Endodermal cell (in vitro differentiated cells): ENCODE data around the gene SLC35F1. TPM values are rescaled to one million over a fixed set of nuclear protein-coding genes. Genes with fewer than 3 reads are reported as not detected.

Experiments used
- DNase-seq: peaks from one replicate; pipeline ENCODE4 v3.0.0-alpha.2; 2017
- H3K27ac ChIP-seq: 2 replicates; pipeline ENCODE4 v1.5.1; 2013; ENCODE audit warnings: mild to moderate bottlenecking, low read depth, low read length, moderate library complexity
- H3K27me3 ChIP-seq: 2 replicates; pipeline ENCODE4 v1.6.1; 2013; ENCODE audit warnings: mild to moderate bottlenecking, low read length, moderate library complexity; ENCODE audit not compliant: insufficient read depth, control insufficient read depth, poor library complexity, severe bottlenecking
- H3K36me3 ChIP-seq: 2 replicates; pipeline ENCODE4 v1.7.0; 2013; ENCODE audit warnings: mild to moderate bottlenecking, low read length, moderate library complexity; ENCODE audit not compliant: control insufficient read depth, insufficient read depth
- H3K4me1 ChIP-seq: one replicate; pipeline ENCODE4 v1.7.0; 2013; ENCODE audit warnings: low read length; ENCODE audit not compliant: control insufficient read depth, insufficient read depth
- H3K4me3 ChIP-seq: 2 replicates; pipeline ENCODE4 v1.5.1; 2013; ENCODE audit warnings: mild to moderate bottlenecking, low read length, moderate library complexity
- H3K9ac ChIP-seq: 2 replicates; pipeline ENCODE4 v1.6.1; 2013; ENCODE audit warnings: mild to moderate bottlenecking, low read length, moderate library complexity; ENCODE audit not compliant: poor library complexity, severe bottlenecking; ENCODE audit errors: extremely low read depth
- H3K9me3 ChIP-seq: 2 replicates; pipeline ENCODE4 v1.6.1; 2013; ENCODE audit warnings: mild to moderate bottlenecking, low read length, moderate library complexity; ENCODE audit not compliant: control insufficient read depth
- H3K27ac Mint-ChIP-seq: 2 replicates; pipeline ENCODE4 v1.8.0; 2020; ENCODE audit warnings: mixed read lengths
- H3K27me3 Mint-ChIP-seq: 2 replicates; pipeline ENCODE4 v1.8.0; 2021; ENCODE audit warnings: mild to moderate bottlenecking, mixed read lengths; ENCODE audit not compliant: insufficient read depth
- H3K36me3 Mint-ChIP-seq: 2 replicates; pipeline ENCODE4 v1.8.0; 2020; ENCODE audit warnings: low read depth, mixed read lengths
- H3K4me1 Mint-ChIP-seq: 2 replicates; pipeline ENCODE4 v1.8.0; 2020; ENCODE audit warnings: mixed read lengths
- H3K4me3 Mint-ChIP-seq: 2 replicates; pipeline ENCODE4 v1.8.0; 2020; ENCODE audit warnings: mild to moderate bottlenecking, moderate library complexity, mixed read lengths
- H3K9me3 Mint-ChIP-seq: 2 replicates; pipeline ENCODE4 v1.8.0; 2020; ENCODE audit warnings: mild to moderate bottlenecking, mixed read lengths
- WGBS, 2 experiments: methylation state at CpG; one replicate each; pipeline versions ENCODE4 v1.1.5 to v1.1.7; 2013; ENCODE audit warnings: missing lambda C conversion rate in 2 of 2, mixed read lengths in 1 of 2; ENCODE audit not compliant: insufficient coverage in 1 of 2, insufficient read length in 1 of 2; 5-methylcytosine and 5-hydroxymethylcytosine counted together
- total RNA-seq, 2 donors: library from RNA; stranded (reverse); fragmentation: NEBNext Ultra II Directional in 1 of 2; extraction: Animal tissue kit (Norgen Biotek cat#: 25700) in 1 of 2; gene quantifications; 2 replicates in 1 of 2; 3 replicates in 1 of 2; pipeline ENCODE4 v1.2.1, GENCODE V29; 2021
- TF ChIP-seq, protein P1 (sequence below): fragments of 200-600 bp; sonication (generic); conservative IDR thresholded peaks from 2 replicates; pipeline ENCODE4 v1.5.0; 2021; ENCODE audit warnings: antibody characterized with exemption, mild to moderate bottlenecking

Gene SLC35F1
- total RNA-seq, 2 donors from 2014 or later, result 6.7 to 12.8 TPM

DNA sequence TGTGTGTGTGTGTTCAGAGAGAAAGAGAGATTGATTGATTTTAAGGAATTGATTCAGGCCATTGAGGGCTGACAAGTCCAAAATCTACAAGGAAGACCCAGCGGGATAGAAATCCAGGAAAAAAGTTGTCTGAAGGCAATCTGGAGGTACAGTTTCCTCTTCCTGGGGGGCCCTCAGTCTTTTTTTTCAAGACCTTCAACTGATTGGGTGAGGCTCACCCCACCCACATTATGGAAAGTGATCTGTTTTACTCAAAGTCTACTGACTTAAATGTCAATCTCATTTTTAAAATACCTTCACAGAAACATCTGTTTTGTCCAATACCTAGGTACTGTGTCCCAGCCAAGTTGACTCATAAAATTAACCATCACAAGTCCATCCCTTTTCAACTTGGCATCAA, 398.0 kb downstream of the SLC35F1 start:
- H3K9me3 Mint-ChIP-seq, result no peaks in the 10 kb centered on the region
- Histone ChIP-seq H3K4me3 (no peak overlapping the region), H3K4me1 (no peaks in the 10 kb centered on the region), H3K36me3 (no peaks in the 10 kb centered on the region), H3K9ac (no peak overlapping the region), H3K27ac (no peak overlapping the region), H3K27me3 (no peaks in the 10 kb centered on the region), H3K9me3 (no peaks in the 10 kb centered on the region)
- no peak overlapping the region for H3K4me3 Mint-ChIP-seq
- H3K36me3 Mint-ChIP-seq, result no peaks in the 10 kb centered on the region
- peaks cover 2% of the 10 kb centered on the region for H3K4me1 Mint-ChIP-seq
- DNase-seq, result no peak
- TF ChIP-seq, protein P1, sequence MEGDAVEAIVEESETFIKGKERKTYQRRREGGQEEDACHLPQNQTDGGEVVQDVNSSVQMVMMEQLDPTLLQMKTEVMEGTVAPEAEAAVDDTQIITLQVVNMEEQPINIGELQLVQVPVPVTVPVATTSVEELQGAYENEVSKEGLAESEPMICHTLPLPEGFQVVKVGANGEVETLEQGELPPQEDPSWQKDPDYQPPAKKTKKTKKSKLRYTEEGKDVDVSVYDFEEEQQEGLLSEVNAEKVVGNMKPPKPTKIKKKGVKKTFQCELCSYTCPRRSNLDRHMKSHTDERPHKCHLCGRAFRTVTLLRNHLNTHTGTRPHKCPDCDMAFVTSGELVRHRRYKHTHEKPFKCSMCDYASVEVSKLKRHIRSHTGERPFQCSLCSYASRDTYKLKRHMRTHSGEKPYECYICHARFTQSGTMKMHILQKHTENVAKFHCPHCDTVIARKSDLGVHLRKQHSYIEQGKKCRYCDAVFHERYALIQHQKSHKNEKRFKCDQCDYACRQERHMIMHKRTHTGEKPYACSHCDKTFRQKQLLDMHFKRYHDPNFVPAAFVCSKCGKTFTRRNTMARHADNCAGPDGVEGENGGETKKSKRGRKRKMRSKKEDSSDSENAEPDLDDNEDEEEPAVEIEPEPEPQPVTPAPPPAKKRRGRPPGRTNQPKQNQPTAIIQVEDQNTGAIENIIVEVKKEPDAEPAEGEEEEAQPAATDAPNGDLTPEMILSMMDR, result no peak
- WGBS, 2 experiments, result 86 to 100% methylated on average over 1 of the region's 1 CpG
- no peak overlapping the region for H3K27ac Mint-ChIP-seq
- H3K27me3 Mint-ChIP-seq, result no peaks in the 10 kb centered on the region

DNA sequence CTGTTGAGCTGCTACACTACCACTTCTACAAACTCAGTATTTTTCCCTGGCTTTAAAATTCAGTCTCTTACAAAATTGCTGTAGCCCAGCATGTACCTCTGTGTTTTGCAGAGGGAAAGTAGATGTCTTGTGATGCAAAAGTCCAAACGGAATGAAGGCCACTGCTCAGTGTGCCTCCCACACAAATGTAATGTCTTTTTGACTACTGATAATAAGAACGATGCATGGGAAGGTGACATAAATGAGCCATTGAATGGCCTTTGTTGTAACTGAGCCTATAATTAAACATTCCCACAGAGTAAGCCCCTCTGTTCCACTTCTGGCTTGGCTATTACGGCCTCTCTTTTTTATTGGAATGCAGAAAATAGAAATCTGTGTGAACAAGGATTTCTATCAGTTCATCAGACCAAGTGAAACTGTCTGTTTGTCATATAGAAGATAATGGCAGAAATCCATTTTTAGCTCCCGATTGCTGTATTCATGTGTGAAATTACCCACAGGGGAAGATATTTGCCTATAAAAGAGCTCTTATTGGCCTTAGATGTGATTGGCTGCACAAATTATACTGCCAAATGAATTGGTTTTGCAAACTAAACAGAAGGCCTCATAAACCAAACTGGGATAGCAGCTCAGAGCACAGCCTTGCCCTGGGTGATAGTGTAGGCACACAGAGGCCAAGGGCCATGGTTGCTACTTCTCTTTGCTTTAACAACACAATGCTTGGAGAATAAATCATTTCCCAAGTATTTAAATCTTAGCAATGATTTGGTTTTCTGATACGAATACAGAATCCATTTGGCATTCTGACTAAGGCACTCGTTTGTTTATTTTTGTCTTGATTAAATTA, 399.6 kb downstream of the SLC35F1 start:
- no peak overlapping the region for H3K4me3 Mint-ChIP-seq
- no peak overlapping the region for H3K27ac Mint-ChIP-seq

DNA sequence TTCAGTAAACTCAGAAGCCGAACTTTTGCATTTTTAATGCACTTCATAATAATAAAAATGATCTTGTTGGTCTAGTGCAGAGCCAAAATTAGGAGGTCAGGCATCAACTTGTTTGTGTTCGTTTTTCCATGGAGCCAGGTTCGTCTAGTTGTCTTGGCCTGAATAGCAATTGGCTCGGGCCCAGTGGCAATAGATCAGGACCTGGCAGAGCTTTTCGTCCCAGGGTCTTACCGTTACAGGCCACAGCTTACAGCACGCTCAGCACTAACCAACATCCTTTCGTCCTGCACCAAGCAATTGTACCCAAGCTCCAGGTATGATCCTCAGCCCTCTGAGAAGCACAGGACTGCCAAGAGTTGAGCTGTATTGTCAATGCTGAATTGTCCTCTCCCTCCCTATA, 400.5 kb downstream of the SLC35F1 start:
- no peaks in the 10 kb centered on the region for H3K27me3 Mint-ChIP-seq
- H3K9me3 ChIP-seq, result no peaks in the 10 kb centered on the region
- no peak overlapping the region for H3K27ac Mint-ChIP-seq
- H3K27ac ChIP-seq, result no peak overlapping the region
- no peaks in the 10 kb centered on the region for H3K36me3 ChIP-seq
- peaks cover 2% of the 10 kb centered on the region for H3K4me1 Mint-ChIP-seq
- no peak overlapping the region for H3K4me3 ChIP-seq
- no peak overlapping the region for H3K9ac ChIP-seq
- no peaks in the 10 kb centered on the region for H3K36me3 Mint-ChIP-seq
- no peaks in the 10 kb centered on the region for H3K9me3 Mint-ChIP-seq
- DNase-seq, result no peak
- no peaks in the 10 kb centered on the region for H3K4me1 ChIP-seq
- H3K4me3 Mint-ChIP-seq, result no peak overlapping the region
- 92 to 98% methylated on average over 4 to 8 of the region's 8 CpGs for WGBS, 2 experiments
- TF ChIP-seq, protein P1, result no peak
- H3K27me3 ChIP-seq, result no peaks in the 10 kb centered on the region

More for the DNA sequence above, 399.6 kb downstream of the SLC35F1 start:
- H3K4me1 ChIP-seq, result no peaks in the 10 kb centered on the region
- H3K36me3 ChIP-seq, result no peaks in the 10 kb centered on the region
- 84 to 90% methylated on average over 6 of the region's 6 CpGs for WGBS, 2 experiments
- H3K9me3 Mint-ChIP-seq, result no peaks in the 10 kb centered on the region
- no peak for DNase-seq
- H3K27me3 ChIP-seq, result no peaks in the 10 kb centered on the region
- H3K4me3 ChIP-seq, result no peak overlapping the region
- no peak overlapping the region for H3K27ac ChIP-seq
- H3K36me3 Mint-ChIP-seq, result no peaks in the 10 kb centered on the region
- TF ChIP-seq, protein P1, result no peak
- peaks cover 2% of the 10 kb centered on the region for H3K4me1 Mint-ChIP-seq
- no peak overlapping the region for H3K9ac ChIP-seq
- H3K27me3 Mint-ChIP-seq, result no peaks in the 10 kb centered on the region
- no peaks in the 10 kb centered on the region for H3K9me3 ChIP-seq
